Keratinocyte (primary cell): Measurements from ENCODE around the gene CFAP47. TPM values are rescaled to one million over a fixed set of nuclear protein-coding genes. Genes with fewer than 3 reads are reported as not detected.
"Not testable (repeated sequence)": the region's sequence is repeated elsewhere in the genome, so short reads cannot be mapped to it uniquely, and the experiment has no call there.

ENCODE experiments used
- DNase-seq: peaks from one replicate; pipeline ENCODE4 v3.0.0-alpha.2; 2011; ENCODE audit warnings: low read depth, missing footprints, low spot score
- FAIRE-seq: peaks from 2 replicates; lab custom pipeline; 2011; peaks lifted over from hg19 to GRCh38; lab: Jason Lieb, UNC
- H2AFZ ChIP-seq: 2 replicates; pipeline ENCODE4 v1.6.0; 2012; ENCODE audit warnings: low read length, control low read depth, inconsistent platforms; ENCODE audit not compliant: control insufficient read depth
- H3K27ac ChIP-seq: 2 replicates; pipeline ENCODE4 v1.5.1; 2011; ENCODE audit warnings: low read length; ENCODE audit not compliant: control insufficient read depth, insufficient read depth
- H3K27me3 ChIP-seq: 3 replicates; pipeline ENCODE4 v1.6.0; 2011; ENCODE audit warnings: low read length; ENCODE audit not compliant: control insufficient read depth, insufficient read depth; ENCODE audit errors: extremely low read depth
- H3K36me3 ChIP-seq, 2 experiments: 2 replicates in 1 of 2; 3 replicates in 1 of 2; pipeline ENCODE4 v1.5.1; 2011; ENCODE audit warnings: low read length in 2 of 2, mild to moderate bottlenecking in 1 of 2; ENCODE audit not compliant: control insufficient read depth in 2 of 2, insufficient read depth in 2 of 2; ENCODE audit errors: extremely low read depth in 1 of 2
- H3K4me1 ChIP-seq: 3 replicates; pipeline ENCODE4 v1.5.1; 2011; ENCODE audit warnings: low read length; ENCODE audit not compliant: control insufficient read depth, insufficient read depth; ENCODE audit errors: extremely low read depth
- H3K4me2 ChIP-seq: 3 replicates; pipeline ENCODE4 v1.6.0; 2011; ENCODE audit warnings: low read depth, low read length; ENCODE audit not compliant: control insufficient read depth, insufficient read depth; ENCODE audit errors: extremely low read depth
- H3K4me3 ChIP-seq, 3 experiments: fragments of 200-600 bp in 1 of 3; sonication (generic) in 1 of 3; 2 replicates in 2 of 3; 3 replicates in 1 of 3; pipeline ENCODE4 v1.5.1; 2011 to 2016; ENCODE audit warnings: low read length in 3 of 3, mild to moderate bottlenecking in 3 of 3, control low read depth in 2 of 3, inconsistent platforms in 1 of 3, low read depth in 1 of 3, mixed read lengths in 1 of 3, mixed run types in 1 of 3, moderate library complexity in 1 of 3; ENCODE audit not compliant: control insufficient read depth in 2 of 3, insufficient read depth in 2 of 3; ENCODE audit errors: extremely low read depth in 1 of 3
- H3K79me2 ChIP-seq: 2 replicates; pipeline ENCODE4 v1.6.0; 2012; ENCODE audit warnings: low read length; ENCODE audit not compliant: control insufficient read depth, insufficient read depth
- H3K9ac ChIP-seq: 3 replicates; pipeline ENCODE4 v1.6.0; 2011; ENCODE audit warnings: low read length; ENCODE audit not compliant: control insufficient read depth, insufficient read depth; ENCODE audit errors: extremely low read depth
- H3K9me1 ChIP-seq: 3 replicates; pipeline ENCODE4 v1.6.0; 2011; ENCODE audit warnings: low read length; ENCODE audit not compliant: control insufficient read depth, insufficient read depth; ENCODE audit errors: extremely low read depth
- H3K9me3 ChIP-seq: 2 replicates; pipeline ENCODE4 v1.5.1; 2012; ENCODE audit warnings: low read depth, low read length; ENCODE audit not compliant: control insufficient read depth
- H4K20me1 ChIP-seq: 3 replicates; pipeline ENCODE4 v1.6.0; 2011; ENCODE audit warnings: low read length; ENCODE audit not compliant: control insufficient read depth, insufficient read depth; ENCODE audit errors: extremely low read depth
- CTCF ChIP-seq, 3 experiments: IDR thresholded peaks in 1 of 3; conservative IDR thresholded peaks in 1 of 3; optimal IDR thresholded peaks in 1 of 3; 2 replicates in 2 of 3; 3 replicates in 1 of 3; pipeline versions ENCODE3 to v1.5.1; 2011; ENCODE audit warnings: low read length in 3 of 3, mild to moderate bottlenecking in 3 of 3, moderate library complexity in 2 of 3, control low read depth in 1 of 3, inconsistent platforms in 1 of 3; ENCODE audit not compliant: insufficient read depth in 2 of 3; ENCODE audit errors: extremely low read depth in 1 of 3
- EZH2 ChIP-seq: IDR thresholded peaks from one replicate; pipeline ENCODE4 v1.6.1; 2012; ENCODE audit warnings: inconsistent platforms, mild to moderate bottlenecking, low read length, moderate library complexity
- dilution Hi-C: fragments of 300-500 bp; cut with MboI; formaldehyde crosslinking; loops from one replicate; pipeline ENCODE4 v1.7.0; 2020; ENCODE audit warnings: low sequenced_read_pairs; ENCODE audit not compliant: extremely low pct_ligation_motif_present
- polyA plus RNA-seq, 5 experiments: library from polyadenylated mRNA; depleted of rRNA in 3 of 5; stranded (reverse) in 3 of 5; stranded (forward) in 1 of 5; unstranded in 1 of 5; fragments of >200 nt; gene quantifications; 1 replicate in 1 of 5; 2 replicates in 3 of 5; 3 replicates in 1 of 5; pipeline versions ENCODE4 v1.2.1 to v1.2.3, GENCODE V29; 2011 to 2012; ENCODE audit warnings: missing spikeins in 2 of 5, low read depth in 1 of 5, low replicate concordance in 1 of 5

CFAP47 gene
- polyA plus RNA-seq, 1 donor (not counting 4 experiments of a cell fraction or from before 2014, with no cell fraction given): not detected

GRCh38 chrX:36083256-36083655 lies 163.7 kb downstream of the CFAP47 start:
- Histone ChIP-seq H3K4me3 (no peak overlapping the region), H3K27ac (no peak overlapping the region), H3K9me1 (no peaks in the 10 kb centered on the region), H3K36me3 (no peaks in the 10 kb centered on the region), H3K9ac (no peak overlapping the region), H3K9me3 (no peaks in the 10 kb centered on the region), H3K79me2 (no peaks in the 10 kb centered on the region), H3K4me2 (no peak overlapping the region), H4K20me1 (no peaks in the 10 kb centered on the region), H2AFZ (no peak overlapping the region), H3K4me1 (no peaks in the 10 kb centered on the region), H3K27me3 (no peaks in the 10 kb centered on the region)
- FAIRE-seq (no peak), DNase-seq (no peak)
- dilution Hi-C loops: no loop called here
- no peak for TF ChIP-seq CTCF (optimal IDR thresholded peaks at IDR 0.05 in 1 of 3, IDR thresholded peaks at IDR 0.05 in 1 of 3, conservative IDR thresholded peaks at IDR 0.05 in 1 of 3; ENCODE audit: extremely low read depth in 1 of 3, insufficient read depth in 2 of 3, low read length in 3 of 3)
- no peak for TF ChIP-seq EZH2

GRCh38 chrX:36087366-36087765 lies 167.8 kb downstream of the CFAP47 start:
- Histone ChIP-seq H2AFZ (no peak overlapping the region), H3K36me3 (no peaks in the 10 kb centered on the region), H3K9me1 (no peaks in the 10 kb centered on the region), H4K20me1 (no peaks in the 10 kb centered on the region), H3K9ac (no peak overlapping the region), H3K4me1 (no peaks in the 10 kb centered on the region), H3K27me3 (no peaks in the 10 kb centered on the region), H3K27ac (no peak overlapping the region), H3K79me2 (no peaks in the 10 kb centered on the region), H3K4me3 (no peak overlapping the region), H3K9me3 (no peaks in the 10 kb centered on the region), H3K4me2 (no peak overlapping the region)
- FAIRE-seq (no peak), DNase-seq (no peak)
- TF ChIP-seq EZH2 (no peak), CTCF (optimal IDR thresholded peaks at IDR 0.05 in 1 of 3, IDR thresholded peaks at IDR 0.05 in 1 of 3, conservative IDR thresholded peaks at IDR 0.05 in 1 of 3; ENCODE audit: extremely low read depth in 1 of 3, insufficient read depth in 2 of 3, low read length in 3 of 3) (no peak)
- dilution Hi-C loops: no loop called here

- H4K20me1 ChIP-seq, DNase-seq, H3K79me2 ChIP-seq, H3K9ac ChIP-seq, FAIRE-seq, H3K4me1 ChIP-seq, H3K36me3 ChIP-seq, H3K27me3 ChIP-seq, H3K9me3 ChIP-seq, H3K4me3 ChIP-seq, H3K27ac ChIP-seq, H2AFZ ChIP-seq, H3K9me1 ChIP-seq, dilution Hi-C loops, H3K4me2 ChIP-seq: not testable (repeated sequence)
These were observed 169.4 kb downstream of the CFAP47 start for GRCh38 chrX:36088939-36089338.
